HG03469 (cell line): ENCODE results near the gene NUDT15.
"Not testable (repeated sequence)": the region's sequence is repeated elsewhere in the genome, so short reads cannot be mapped to it uniquely, and the experiment has no call there.

Source experiments
- ATAC-seq: cut with Tn5 transposase; IDR thresholded peaks from one replicate; pipeline ENCODE4 v1.9.1; 2021; ENCODE audit warnings: mild to moderate bottlenecking, moderate library complexity, moderate number of reproducible peaks; ENCODE audit not compliant: unreplicated experiment

The NUDT15 gene

DNA sequence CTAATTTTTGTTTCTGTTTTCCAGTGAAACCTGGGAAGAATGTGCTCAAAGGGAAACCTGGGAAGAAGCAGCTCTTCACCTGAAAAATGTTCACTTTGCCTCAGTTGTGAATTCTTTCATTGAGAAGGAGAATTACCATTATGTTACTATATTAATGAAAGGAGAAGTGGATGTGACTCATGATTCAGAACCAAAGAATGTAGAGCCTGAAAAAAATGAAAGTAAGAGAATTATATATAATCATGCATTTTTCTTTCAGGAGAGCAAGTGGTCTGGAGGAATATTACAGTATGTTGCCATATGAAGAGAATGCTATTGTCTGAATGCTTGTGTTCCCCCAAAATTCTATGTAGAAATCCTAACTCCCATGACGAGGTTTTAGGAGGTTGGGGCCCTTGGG is 3.4 kb downstream of the NUDT15 start:
- ATAC-seq, result no peak

DNA sequence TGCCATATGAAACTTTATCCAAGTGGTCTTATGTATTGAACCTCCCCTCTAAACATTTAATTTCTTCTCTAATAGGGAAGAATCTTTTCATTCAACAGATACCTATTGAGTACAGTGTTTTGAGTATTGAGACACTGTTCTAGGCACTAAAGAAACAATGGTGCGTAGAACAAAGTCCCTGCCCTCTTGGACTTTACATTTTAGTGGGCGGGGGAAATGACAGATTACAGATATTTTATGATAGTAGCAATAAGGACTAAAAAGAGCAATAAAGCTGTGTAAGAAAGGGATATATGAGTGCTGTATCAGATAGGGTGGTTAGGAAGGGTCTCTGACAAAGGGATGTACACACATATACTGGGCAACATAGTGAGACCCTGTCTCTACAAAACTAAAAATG is 5.4 kb downstream of the NUDT15 start:
- ATAC-seq, result no peak

- no peak for ATAC-seq
Measured at GRCh38 chr13:48043789-48044503, 6.4 kb downstream of the NUDT15 start.

DNA sequence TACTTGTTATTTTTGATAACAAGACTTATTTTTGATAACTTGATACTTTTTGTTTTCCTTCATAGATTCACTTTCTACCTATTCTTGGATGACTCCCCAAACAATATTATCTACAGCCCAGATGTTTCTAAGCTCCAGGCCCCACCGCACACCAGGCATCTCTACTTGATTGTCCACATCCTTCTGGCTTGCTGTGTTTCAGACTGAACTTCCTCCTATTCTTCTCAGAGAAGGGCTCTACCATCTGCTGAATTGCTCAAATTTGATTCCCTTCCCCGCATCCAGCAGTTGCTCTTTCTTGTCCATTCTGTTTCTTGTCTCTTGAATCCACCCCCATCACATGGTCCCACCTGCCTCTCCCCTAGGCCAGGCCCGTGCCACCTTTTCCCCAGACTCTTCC is 13.0 kb downstream of the NUDT15 start:
- ATAC-seq, result no peak

DNA sequence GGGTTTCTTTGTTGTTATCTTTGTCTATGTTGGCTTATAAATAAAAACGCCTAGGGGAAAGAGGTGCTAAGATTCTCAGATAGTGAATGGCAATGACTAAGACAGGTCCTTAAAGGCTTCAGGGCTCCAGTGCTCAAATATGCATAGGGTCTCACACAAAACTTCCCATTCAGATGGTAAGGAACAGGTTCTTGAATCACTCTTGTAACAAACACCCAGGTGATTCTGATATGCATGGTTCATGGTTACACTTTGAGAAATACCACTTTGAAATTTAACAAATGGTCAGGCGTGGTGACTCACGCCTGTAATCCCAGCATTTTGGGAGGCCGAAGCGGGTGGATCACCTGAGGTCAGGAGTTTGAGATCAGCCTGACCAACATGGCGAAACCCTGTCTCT is 17.1 kb downstream of the NUDT15 start:
- ATAC-seq, result no peak

- ATAC-seq, result no peak
Measured at GRCh38 chr13:48055712-48056111, 18.2 kb downstream of the NUDT15 start.

DNA sequence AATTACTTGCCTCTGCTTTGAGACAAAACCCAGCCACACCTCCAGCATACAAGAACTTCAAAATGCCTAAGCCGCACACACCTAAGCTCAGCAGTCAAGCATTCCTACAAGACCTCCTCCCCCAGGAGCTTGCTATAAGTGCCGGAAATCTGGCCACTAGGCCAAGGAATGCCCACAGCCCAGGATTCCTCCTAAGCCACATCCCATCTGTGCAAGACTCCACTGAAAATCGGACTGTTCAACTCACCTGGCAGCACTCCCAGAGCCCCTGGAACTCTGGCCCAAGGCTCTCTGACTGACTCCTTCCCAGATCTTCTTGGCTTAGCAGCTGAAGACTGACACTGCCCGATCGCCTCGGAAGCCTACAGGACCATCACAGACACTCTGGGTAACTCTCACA is 21.0 kb downstream of the NUDT15 start:
- not testable (repeated sequence) for ATAC-seq

GRCh38 chr13:48059951-48060350 is 22.4 kb downstream of the NUDT15 start:
- not testable (repeated sequence) for ATAC-seq

DNA sequence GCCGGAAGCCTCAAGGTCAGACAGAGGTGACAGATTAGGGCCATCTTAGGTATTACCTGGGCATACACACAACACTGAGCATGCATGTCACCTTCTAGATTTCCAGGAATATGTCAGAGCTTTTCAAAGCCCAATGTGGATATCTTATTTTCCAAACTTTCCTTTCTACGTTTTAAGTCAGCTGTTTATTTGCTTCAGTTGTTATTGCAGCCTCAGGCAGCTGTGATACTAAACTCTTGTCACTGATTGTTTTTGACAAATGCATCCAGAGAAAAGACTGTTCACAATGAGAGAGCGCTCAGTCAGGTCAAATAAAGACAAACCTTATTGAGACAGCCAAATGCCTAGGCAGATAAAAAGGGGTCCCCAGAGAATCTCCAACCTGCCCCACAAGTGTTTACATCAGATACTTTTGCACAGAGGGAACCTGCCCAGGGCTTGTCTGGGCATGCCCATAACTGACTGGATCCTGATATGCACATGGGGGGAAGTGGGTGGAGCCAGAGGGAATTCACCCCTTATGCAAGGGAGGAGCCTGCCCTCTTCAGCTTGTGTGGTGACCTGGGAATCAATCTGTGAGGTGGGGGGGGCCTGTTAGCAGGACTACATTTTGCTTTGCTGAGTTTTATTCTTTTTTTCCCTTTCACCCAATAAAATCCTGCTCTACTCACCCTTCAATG is 28.9 kb downstream of the NUDT15 start:
- ATAC-seq, result no peak

DNA sequence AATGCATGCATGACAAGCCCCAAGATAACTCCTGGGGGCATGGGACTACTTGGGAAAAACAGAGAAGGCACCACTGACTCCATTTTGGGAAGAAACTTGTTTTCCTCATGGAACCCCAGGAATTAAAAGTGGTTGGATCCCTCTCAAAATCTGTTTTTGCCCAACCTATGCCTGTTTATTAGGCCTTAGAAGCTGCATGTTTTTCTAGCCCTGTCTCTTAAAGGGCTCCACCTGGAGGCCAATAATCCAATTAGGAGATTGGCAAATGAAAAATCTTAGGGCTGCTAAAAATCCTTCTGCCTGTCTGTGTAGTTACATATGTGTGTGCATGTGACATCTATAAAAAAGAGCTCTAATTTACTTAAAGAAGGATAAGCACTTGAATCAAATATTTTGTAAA is 30.5 kb downstream of the NUDT15 start:
- no peak for ATAC-seq

- no peak for ATAC-seq
Measured at GRCh38 chr13:48068952-48069351, 31.4 kb downstream of the NUDT15 start.

DNA sequence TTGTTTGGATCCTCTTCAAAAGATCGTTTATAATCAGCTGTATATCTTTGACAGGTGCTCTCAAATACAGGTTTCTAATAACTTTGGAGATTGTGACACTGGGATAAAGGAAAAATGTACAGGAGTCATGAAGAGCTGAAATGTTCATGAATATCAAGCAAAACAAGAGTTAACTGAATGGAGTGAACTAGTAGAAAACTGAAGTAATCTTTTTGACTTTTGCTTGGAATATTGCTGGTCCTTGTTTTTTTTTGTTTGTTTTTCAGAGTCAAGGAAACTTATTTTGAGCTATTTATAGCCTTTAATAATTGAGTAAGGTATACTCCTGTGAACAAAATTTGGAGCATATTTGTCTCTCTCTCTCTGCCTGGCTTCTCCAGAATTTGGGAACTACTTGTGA is 32.0 kb downstream of the NUDT15 start:
- no peak for ATAC-seq

- ATAC-seq, result no peak
Measured at GRCh38 chr13:48070942-48071341, 33.4 kb downstream of the NUDT15 start.

GRCh38 chr13:48072304-48072703 is 34.8 kb downstream of the NUDT15 start:
- ATAC-seq, result no peak

DNA sequence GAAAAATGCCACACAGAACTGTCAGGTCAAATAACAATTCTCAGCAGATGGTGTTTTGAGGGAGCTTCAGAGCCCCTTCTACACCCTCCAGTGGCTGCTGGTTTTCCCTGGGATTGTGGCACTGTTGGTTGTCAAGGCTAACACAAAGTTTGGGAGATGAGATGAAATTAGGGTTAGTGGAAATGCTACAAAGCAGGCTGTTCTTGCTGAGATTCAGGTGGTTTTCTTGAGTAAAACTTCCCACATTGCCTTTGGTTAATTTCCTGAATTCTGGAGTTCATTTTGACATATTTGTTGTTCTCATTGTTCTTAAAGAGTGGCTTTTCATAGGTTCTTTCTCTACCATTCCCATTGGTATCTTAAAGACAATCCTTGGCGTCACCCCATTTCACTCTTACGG is 35.3 kb downstream of the NUDT15 start:
- ATAC-seq, result no peak

- ATAC-seq, result no peak
Measured at GRCh38 chr13:48074006-48074405, 36.5 kb downstream of the NUDT15 start.

DNA sequence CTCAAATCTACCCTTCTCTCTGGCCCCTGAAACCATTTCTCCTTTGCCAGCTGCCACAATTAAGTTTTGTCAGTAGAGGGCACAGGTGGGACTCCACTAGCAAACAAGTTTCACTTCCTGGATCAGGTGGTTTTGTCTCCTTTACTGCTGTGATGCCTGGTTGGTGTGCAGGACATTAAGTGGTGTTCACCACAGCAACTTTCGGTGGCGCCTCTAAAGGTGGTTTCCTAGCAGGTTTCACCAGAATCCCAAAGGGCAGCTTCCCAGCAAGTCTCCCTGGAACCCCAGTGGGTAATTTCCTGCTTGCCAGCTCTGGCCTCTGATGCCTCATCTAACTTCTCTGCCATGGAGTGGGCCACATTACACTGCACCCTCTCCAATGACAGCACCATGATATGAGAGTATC is 40.7 kb downstream of the NUDT15 start:
- peak; percentile 96 for ATAC-seq

- no peak for ATAC-seq
Measured at GRCh38 chr13:48081739-48082138, 44.2 kb downstream of the NUDT15 start.

DNA sequence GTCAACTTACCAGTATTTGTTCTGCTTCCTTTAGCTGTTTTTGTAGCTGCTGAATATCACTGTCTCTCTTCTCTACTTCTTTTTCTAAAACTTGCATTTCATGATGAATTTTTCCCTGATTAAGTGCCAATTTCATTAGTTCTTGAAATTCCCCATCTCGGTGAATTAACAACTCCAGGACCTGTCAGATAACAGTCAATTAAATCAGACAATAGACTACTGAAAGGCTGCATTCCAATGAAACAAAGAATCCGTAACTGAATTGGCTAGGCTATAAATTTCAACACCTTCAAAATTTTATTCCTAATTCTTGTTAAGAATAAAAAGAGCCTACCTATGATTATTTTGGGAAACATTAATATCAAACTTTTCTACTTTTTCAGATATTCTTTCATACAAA is 48.7 kb downstream of the NUDT15 start:
- no peak for ATAC-seq

DNA sequence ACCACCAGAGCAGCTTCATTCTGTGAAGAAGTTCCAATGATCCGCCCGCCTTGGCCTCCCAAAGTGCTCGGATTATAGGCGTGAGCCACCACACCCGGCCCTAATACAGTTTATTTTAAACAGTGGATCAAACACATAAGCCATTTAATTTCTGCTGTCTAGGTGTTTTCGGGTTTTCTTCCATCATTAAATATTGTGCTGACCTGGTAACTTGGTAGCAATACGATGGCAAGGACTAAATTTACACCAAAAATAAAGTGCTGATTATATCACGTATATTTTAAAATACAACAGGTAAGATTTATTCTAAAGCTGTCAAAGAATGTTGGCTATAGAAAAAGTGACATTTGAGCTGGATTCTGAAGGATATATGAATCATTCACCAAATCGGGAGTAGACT is 56.1 kb downstream of the NUDT15 start:
- ATAC-seq, result no peak

DNA sequence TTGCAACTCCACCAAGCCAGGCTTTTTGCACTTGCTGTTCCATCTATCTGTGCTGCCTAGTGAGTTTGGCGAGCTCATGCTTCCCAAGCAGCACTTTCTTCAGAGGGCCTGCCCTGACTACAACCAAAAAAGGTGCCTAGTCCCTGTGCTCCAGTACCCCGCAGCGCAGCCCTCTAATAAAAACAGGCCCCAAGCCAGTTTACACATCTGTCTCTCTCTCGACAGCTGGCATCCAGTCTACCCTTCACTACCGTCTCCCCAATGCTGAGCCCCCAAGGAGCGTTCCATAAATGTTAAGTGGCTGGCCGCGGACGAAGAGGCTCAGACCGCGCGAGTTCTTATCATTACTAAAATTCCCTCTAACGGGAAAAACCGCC is 56.9 kb downstream of the NUDT15 start:
- ATAC-seq, result no peak

DNA sequence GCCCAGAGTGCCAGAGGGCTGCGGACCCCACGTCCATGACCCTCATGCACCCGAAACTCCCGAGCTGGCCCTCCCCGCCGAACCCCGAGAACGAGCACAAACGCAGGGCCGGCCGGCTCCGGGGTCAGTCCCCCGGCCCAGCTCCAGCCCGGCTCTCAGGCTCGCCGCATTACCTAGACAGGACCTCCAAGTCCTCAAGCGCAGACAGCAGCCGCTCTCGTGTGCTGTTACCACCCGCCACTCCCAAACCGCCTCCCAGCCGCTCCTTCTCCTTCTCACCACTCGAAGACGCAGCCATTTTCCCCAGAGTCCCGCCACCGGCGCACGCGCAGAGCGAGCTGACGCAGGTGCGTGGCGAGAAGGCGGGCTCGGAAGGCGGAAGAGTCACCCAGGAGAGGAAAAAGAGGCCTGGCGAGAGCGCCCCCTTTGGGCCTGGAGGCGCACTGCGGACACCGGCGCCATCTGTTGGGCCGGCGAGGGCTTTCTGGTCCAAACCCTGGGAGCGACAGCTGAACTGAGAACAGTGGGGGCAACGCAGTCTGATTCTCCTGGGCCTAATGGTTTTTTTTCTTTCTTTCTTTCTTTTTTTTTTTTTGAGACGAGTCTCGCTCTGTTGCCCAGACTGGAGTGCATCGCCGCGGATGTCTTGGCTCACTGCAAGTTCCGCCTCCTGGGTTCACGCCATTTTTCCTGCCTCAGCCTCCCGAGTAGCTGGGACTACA is 57.4 kb downstream of the NUDT15 start, which contains the start of gene MED4:
Gene MED4 (minus strand): TSS at position 324 of the 722 bp plus-strand sequence. CDS start 26 bp downstream, at position 298.
- peak; percentile 89 for ATAC-seq
